Endothelial cell of umbilical vein (primary cell): ENCODE measurements around the gene ANKRD35. TPM values are rescaled to one million over a fixed set of nuclear protein-coding genes. Genes with fewer than 3 reads are reported as not detected.
"Not testable (repeated sequence)": the region's sequence is repeated elsewhere in the genome, so short reads cannot be mapped to it uniquely, and the experiment has no call there.

Experiments
- BruUV-seq: library from RNA; stranded (reverse); fragments of 400-500 nt; replicated peaks from 2 replicates; lab custom pipeline; 2021; lab: Mats Ljungman, UMichigan
- CTCF ChIA-PET: fragments of 300-600, 350-600 bp; sonication (Branson Sonifier 250); formaldehyde crosslinking; loops from one replicate; lab custom pipeline; 2021; ENCODE audit warnings: antibody characterized with exemption, inconsistent platforms; lab: Charles Lee
- POLR2A ChIA-PET: fragments of 300-600, 350-600 bp; sonication (Branson Sonifier 250); formaldehyde crosslinking; loops from one replicate; lab custom pipeline; 2021; ENCODE audit warnings: antibody characterized with exemption, inconsistent platforms; lab: Charles Lee
- DNase-seq: peaks from one replicate; pipeline ENCODE4 v3.0.0-alpha.2; 2011; ENCODE audit warnings: low read depth, low spot score
- FAIRE-seq: peaks from 2 replicates; lab custom pipeline; 2011; peaks lifted over from hg19 to GRCh38; lab: Jason Lieb, UNC
- H2AFZ ChIP-seq: 2 replicates; pipeline ENCODE4 v1.6.0; 2012; ENCODE audit warnings: low read depth, low read length, control low read depth, inconsistent platforms
- H3K27ac ChIP-seq: 2 replicates; pipeline ENCODE4 v1.5.1; 2011; ENCODE audit warnings: low read depth, mild to moderate bottlenecking, control low read depth, low read length, moderate library complexity; ENCODE audit not compliant: insufficient read depth
- H3K27me3 ChIP-seq, 2 experiments: 2 replicates each; pipeline versions ENCODE4 v1.6.0 to v1.6.1; 2011; ENCODE audit warnings: low read length in 2 of 2, mixed read lengths in 1 of 2; ENCODE audit not compliant: control insufficient read depth in 2 of 2, insufficient read depth in 2 of 2
- H3K36me3 ChIP-seq, 2 experiments: 2 replicates in 1 of 2; 3 replicates in 1 of 2; pipeline ENCODE4 v1.5.1; 2011; ENCODE audit warnings: low read length in 2 of 2, mild to moderate bottlenecking in 1 of 2, moderate library complexity in 1 of 2; ENCODE audit not compliant: control insufficient read depth in 2 of 2, insufficient read depth in 2 of 2; ENCODE audit errors: extremely low read depth in 1 of 2
- H3K4me1 ChIP-seq: 3 replicates; pipeline ENCODE4 v1.5.1; 2011; ENCODE audit warnings: mild to moderate bottlenecking, low read length; ENCODE audit not compliant: control insufficient read depth, insufficient read depth; ENCODE audit errors: extremely low read depth
- H3K4me2 ChIP-seq: 2 replicates; pipeline ENCODE4 v1.6.1; 2011; ENCODE audit warnings: low read length, control low read depth, mixed read lengths; ENCODE audit not compliant: insufficient read depth
- H3K4me3 ChIP-seq, 3 experiments: fragments of 200-600 bp in 1 of 3; sonication (generic), shearing (Covaris generic) in 1 of 3; replicated peaks in 1 of 3; 2 replicates each; pipeline ENCODE4 v1.5.1; 2011 to 2016; ENCODE audit warnings: control low read depth in 3 of 3, low read length in 3 of 3, mild to moderate bottlenecking in 2 of 3, inconsistent platforms in 1 of 3, low read depth in 1 of 3, moderate library complexity in 1 of 3; ENCODE audit not compliant: insufficient read depth in 1 of 3
- H3K79me2 ChIP-seq: 2 replicates; pipeline ENCODE4 v1.6.0; 2012; ENCODE audit warnings: low read length, inconsistent platforms; ENCODE audit not compliant: control insufficient read depth, insufficient read depth
- H3K9ac ChIP-seq: replicated peaks from 2 replicates; pipeline ENCODE3; 2011; ENCODE audit warnings: low read length, control low read depth; ENCODE audit not compliant: insufficient read depth; ENCODE audit errors: extremely low read depth
- H3K9me1 ChIP-seq: replicated peaks from 3 replicates; pipeline ENCODE4 v1.6.0; 2011; ENCODE audit warnings: mild to moderate bottlenecking, low read length; ENCODE audit not compliant: control insufficient read depth, insufficient read depth; ENCODE audit errors: extremely low read depth
- H3K9me3 ChIP-seq: replicated peaks from 2 replicates; pipeline ENCODE4 v1.5.1; 2012; ENCODE audit warnings: low read length, inconsistent platforms; ENCODE audit not compliant: control insufficient read depth, insufficient read depth
- H4K20me1 ChIP-seq: replicated peaks from 2 replicates; pipeline ENCODE3; 2011; ENCODE audit warnings: mild to moderate bottlenecking, low read length; ENCODE audit not compliant: control insufficient read depth, insufficient read depth; ENCODE audit errors: extremely low read depth
- dilution Hi-C: fragments of 300-500 bp; cut with MboI; formaldehyde crosslinking; loops from one replicate; pipeline ENCODE4 v1.15.0; 2019; ENCODE audit warnings: low sequenced_read_pairs; ENCODE audit not compliant: extremely low pct_ligation_motif_present
- intact Hi-C: fragments of 100-400 bp; cut with micrococcal nuclease; formaldehyde crosslinking; loops from one replicate; pipeline ENCODE4 v1.10.0; 2022
- microRNA-seq: library from miRNA; unstranded; fragments of <30 nt; microRNA quantifications from one replicate; pipeline ENCODE4 v1.2.0, GENCODE V29; 2021; ENCODE audit warnings: borderline number of aligned reads, borderline replicate concordance
- polyA plus RNA-seq, 4 experiments: library from polyadenylated mRNA; depleted of rRNA in 3 of 4; stranded (reverse) in 3 of 4; unstranded in 1 of 4; fragments of >200 nt; gene quantifications; 2 replicates each; pipeline versions ENCODE4 v1.2.1 to v1.2.3, GENCODE V29; 2011 to 2012; ENCODE audit warnings: missing spikeins in 1 of 4
- small RNA-seq: library from RNA; depleted of rRNA; stranded (forward); fragments of <200 nt; gene quantifications from one replicate; pipeline ENCODE3, GENCODE V24; 2012; ENCODE audit warnings: low replicate concordance, low read depth; ENCODE audit not compliant: insufficient read depth, insufficient read length
- total RNA-seq: library from RNA; stranded (reverse); gene quantifications from 2 replicates; pipeline ENCODE4 v1.2.3, GENCODE V29; 2021

The ANKRD35 gene
- total and polyA plus RNA-seq, 2 donors (not counting 3 experiments of a cell fraction or from before 2014, with no cell fraction given), result 0.15 to 0.20 TPM

DNA sequence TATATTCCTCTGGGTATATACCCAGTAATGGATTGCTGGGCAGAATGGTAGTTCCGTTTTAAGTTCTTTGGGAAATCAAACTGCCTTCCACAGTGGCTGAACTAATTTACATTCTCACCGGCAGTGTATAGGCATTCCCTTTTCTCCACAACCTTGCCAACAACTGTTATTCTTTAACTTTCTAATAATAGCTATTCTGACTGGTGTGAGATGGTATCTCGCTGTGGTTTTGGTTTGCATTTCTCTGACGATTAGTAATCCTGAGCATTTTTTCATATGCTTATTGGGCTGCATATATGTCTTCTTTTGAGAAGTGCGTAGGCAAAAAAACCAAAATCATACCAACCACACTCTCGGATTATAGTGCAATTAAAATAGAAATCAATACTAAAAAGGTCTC lies 67.6 kb downstream of the ANKRD35 start:
- H2AFZ ChIP-seq, H3K4me3 ChIP-seq, H3K27ac ChIP-seq, H3K4me2 ChIP-seq, intact Hi-C loops, H3K9me3 ChIP-seq, H3K4me1 ChIP-seq, H3K36me3 ChIP-seq, H3K27me3 ChIP-seq, H3K9me1 ChIP-seq, H3K9ac ChIP-seq, H4K20me1 ChIP-seq, DNase-seq, CTCF ChIA-PET, POLR2A ChIA-PET, BruUV-seq, dilution Hi-C loops, FAIRE-seq: not testable (repeated sequence)
- peaks cover 14% of the 10 kb centered on the region for H3K79me2 ChIP-seq

Small RNA genes within 50 kb of the gene (microRNA-seq; reads per million reads assigned to microRNA genes)
- gene MIR6736, result not detected

Small RNA genes within 50 kb of the gene (small RNA-seq; reads per million reads assigned to genes)
- gene MIR6736, result not detected

Other genes with a start within 250 kb of the ANKRD35 start
- 0.58 TPM in 1 of 2 replicates, not detected in the other for gene PDZK1, start 178.5 kb downstream of the ANKRD35 start, total RNA-seq
- gene PDZK1, start 178.5 kb downstream of the ANKRD35 start, polyA plus RNA-seq, result 0.03 and 0.11 TPM in 2 replicates
- gene CD160, start 166.4 kb downstream of the ANKRD35 start, total RNA-seq, result not detected in 2 replicates
- gene CD160, start 166.4 kb downstream of the ANKRD35 start, polyA plus RNA-seq, result not detected in 2 replicates
- gene RNF115, start 61.8 kb downstream of the ANKRD35 start, total RNA-seq, result 17.3 and 20.5 TPM in 2 replicates
- gene RNF115, start 61.8 kb downstream of the ANKRD35 start, polyA plus RNA-seq, result 6.4 and 7.6 TPM in 2 replicates
- gene POLR3C, start 61.7 kb downstream of the ANKRD35 start, total RNA-seq, result 30.4 and 31.0 TPM in 2 replicates
- 28.4 and 29.5 TPM in 2 replicates for gene POLR3C, start 61.7 kb downstream of the ANKRD35 start, polyA plus RNA-seq
- 3.6 and 5.1 TPM in 2 replicates for gene NUDT17, start 40.2 kb downstream of the ANKRD35 start, total RNA-seq
- 9.0 TPM in 2 replicates for gene NUDT17, start 40.2 kb downstream of the ANKRD35 start, polyA plus RNA-seq
- 50.1 and 53.3 TPM in 2 replicates for gene PIAS3, start 26.8 kb downstream of the ANKRD35 start, total RNA-seq
- gene PIAS3, start 26.8 kb downstream of the ANKRD35 start, polyA plus RNA-seq, result 69.9 and 71.8 TPM in 2 replicates
- 39.8 and 58.6 TPM in 2 replicates for gene ITGA10, start 24.2 kb upstream of the ANKRD35 start, total RNA-seq
- gene ITGA10, start 24.2 kb upstream of the ANKRD35 start, polyA plus RNA-seq, result 16.9 and 20.6 TPM in 2 replicates
- gene PEX11B, start 32.9 kb upstream of the ANKRD35 start, total RNA-seq, result 29.0 and 30.5 TPM in 2 replicates
- 39.7 and 42.5 TPM in 2 replicates for gene PEX11B, start 32.9 kb upstream of the ANKRD35 start, polyA plus RNA-seq
- 194 and 200 TPM in 2 replicates for gene RBM8A, start 41.6 kb upstream of the ANKRD35 start, total RNA-seq
- gene RBM8A, start 41.6 kb upstream of the ANKRD35 start, polyA plus RNA-seq, result 101 and 192 TPM in 2 replicates
- gene LIX1L, start 72.2 kb upstream of the ANKRD35 start, total RNA-seq, result 54.9 and 55.6 TPM in 2 replicates
- gene LIX1L, start 72.2 kb upstream of the ANKRD35 start, polyA plus RNA-seq, result 48.4 and 56.4 TPM in 2 replicates
- gene ANKRD34A, start 78.7 kb upstream of the ANKRD35 start, total RNA-seq, result 0.24 and 0.60 TPM in 2 replicates
- gene ANKRD34A, start 78.7 kb upstream of the ANKRD35 start, polyA plus RNA-seq, result 0.41 and 0.43 TPM in 2 replicates
- 15.3 and 18.8 TPM in 2 replicates for gene POLR3GL, start 78.8 kb upstream of the ANKRD35 start, total RNA-seq
- 10.6 and 12.4 TPM in 2 replicates for gene POLR3GL, start 78.8 kb upstream of the ANKRD35 start, polyA plus RNA-seq
- gene TXNIP, start 110.7 kb upstream of the ANKRD35 start, total RNA-seq, result 7.6 and 9.1 TPM in 2 replicates
- 21.8 and 31.3 TPM in 2 replicates for gene TXNIP, start 110.7 kb upstream of the ANKRD35 start, polyA plus RNA-seq
- gene HJV, start 135.9 kb upstream of the ANKRD35 start, total RNA-seq, result not detected in 2 replicates
- not detected in 2 replicates for gene HJV, start 135.9 kb upstream of the ANKRD35 start, polyA plus RNA-seq